Fibroblast of skin of right biceps (primary cell): ENCODE results near the gene ARHGAP27.

ENCODE experiments used
- DNase-seq: peaks from one replicate; pipeline ENCODE4 v3.0.0-alpha.2; 2013

The ARHGAP27 gene

GRCh38 chr17:45405250-45406086 is 27.2 kb downstream of the ARHGAP27 start:
- DNase-seq, result no peak

GRCh38 chr17:45404870-45405249 is 27.8 kb downstream of the ARHGAP27 start:
- no peak for DNase-seq

GRCh38 chr17:45403906-45404490 is 28.7 kb downstream of the ARHGAP27 start:
- DNase-seq, result no peak

- no peak for DNase-seq
Measured at GRCh38 chr17:45402916-45403315, 29.8 kb downstream of the ARHGAP27 start.

GRCh38 chr17:45398800-45399199 is 33.9 kb downstream of the ARHGAP27 start:
- no peak for DNase-seq

- DNase-seq, result no peak
Measured at GRCh38 chr17:45397796-45398195, 34.9 kb downstream of the ARHGAP27 start.

- no peak for DNase-seq
Measured at GRCh38 chr17:45396496-45397205, 36.0 kb downstream of the ARHGAP27 start.

- no peak for DNase-seq
Measured at GRCh38 chr17:45395569-45396415, 36.9 kb downstream of the ARHGAP27 start.

- DNase-seq, result peak; percentile 93
Measured at GRCh38 chr17:45394913-45395568, 37.6 kb downstream of the ARHGAP27 start.

GRCh38 chr17:45394564-45394912 is 38.1 kb downstream of the ARHGAP27 start:
- no peak for DNase-seq

- no peak for DNase-seq
Measured at GRCh38 chr17:45394091-45394490, 38.6 kb downstream of the ARHGAP27 start.

GRCh38 chr17:45393411-45393810 is 39.3 kb downstream of the ARHGAP27 start:
- DNase-seq, result no peak

- DNase-seq, result no peak
Measured at GRCh38 chr17:45391918-45392317, 40.8 kb downstream of the ARHGAP27 start.

GRCh38 chr17:45391291-45391690 is 41.4 kb downstream of the ARHGAP27 start:
- no peak for DNase-seq

GRCh38 chr17:45389354-45389753 is 43.3 kb downstream of the ARHGAP27 start:
- DNase-seq, result no peak

GRCh38 chr17:45388604-45389325 is 43.9 kb downstream of the ARHGAP27 start:
- DNase-seq, result peak; percentile 48

- DNase-seq, result no peak
Measured at GRCh38 chr17:45387739-45388138, 44.9 kb downstream of the ARHGAP27 start.

GRCh38 chr17:45386178-45386577 is 46.5 kb downstream of the ARHGAP27 start:
- no peak for DNase-seq

- peak; percentile 75 for DNase-seq
Measured at GRCh38 chr17:45385331-45385997, 47.2 kb downstream of the ARHGAP27 start.

GRCh38 chr17:45384789-45385262 is 47.8 kb downstream of the ARHGAP27 start:
- DNase-seq, result no peak
